ENCODE data around the gene TRMT6.

TRMT6 gene

DNA sequence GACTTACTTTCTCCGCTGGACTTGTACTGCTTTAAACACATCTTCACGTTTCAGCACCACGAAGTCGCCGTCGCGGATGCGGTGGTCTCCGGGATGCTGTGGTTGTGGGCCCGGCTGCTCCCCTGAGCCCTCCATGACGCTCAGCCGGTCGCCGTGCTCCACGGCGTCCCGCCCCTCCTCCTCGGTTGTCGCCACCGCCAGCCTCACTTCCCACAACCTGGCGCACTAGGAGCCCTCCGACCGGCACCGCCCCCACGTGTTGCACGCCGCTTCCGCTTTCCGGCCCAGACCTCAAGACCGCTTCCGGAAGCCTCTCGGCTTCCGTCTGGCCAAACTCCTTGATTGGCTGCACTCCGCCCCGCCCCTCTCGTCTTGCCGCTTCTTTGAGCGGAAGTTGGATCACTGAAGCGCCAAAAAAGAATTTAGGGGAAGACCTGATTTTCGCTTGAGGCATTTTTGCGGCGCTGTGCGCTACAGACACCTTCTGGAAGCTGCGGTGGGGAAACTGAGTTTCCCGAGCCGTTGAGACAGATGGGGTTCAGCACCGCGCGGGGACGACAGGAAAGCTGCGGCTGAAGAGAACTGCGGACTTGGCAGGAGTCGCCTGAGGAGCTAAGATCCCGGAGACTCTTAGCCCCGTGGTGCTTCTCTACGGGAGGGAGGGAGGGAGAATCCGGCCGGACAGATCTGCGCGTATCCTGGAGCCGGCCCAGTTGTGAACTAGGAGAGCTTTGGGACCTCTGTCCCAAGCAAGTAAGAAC is at the start of gene TRMT6, which contains the start of gene MCM8:
Gene TRMT6, minus strand, starts transcription at position 263 of the 761 bp plus-strand sequence. Its CDS starts 128 bp downstream, at position 135.
Gene MCM8, plus strand, starts transcription at position 382 of the 761 bp plus-strand sequence. CDS start 1,364 bp downstream, outside the sequence.
- peak; percentile 94 for DNase-seq (ENCODE audit: low read depth, low spot score)

GRCh38 chr20:5999783-6000182 is 49.5 kb upstream of the TRMT6 start:
- no peak for DNase-seq (ENCODE audit: low read depth, low spot score)

DNA sequence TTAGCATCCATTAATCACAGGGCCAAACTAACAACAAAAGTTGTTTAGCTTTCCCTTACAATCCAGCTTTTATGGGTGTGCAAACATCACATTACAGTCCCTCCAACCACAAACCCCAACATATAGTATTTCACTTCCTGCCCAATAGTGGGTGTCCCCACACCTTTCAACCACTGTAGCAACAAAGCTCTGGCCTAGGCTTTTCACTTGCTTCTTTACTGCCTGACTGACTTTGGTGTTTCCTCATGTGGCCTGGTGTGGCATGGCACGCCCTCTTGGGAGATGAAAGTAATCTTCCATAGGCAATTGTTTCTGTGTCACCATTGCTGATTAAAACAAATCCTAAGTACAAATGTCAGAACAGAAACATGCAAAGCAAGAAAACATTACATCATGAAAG is 46.4 kb upstream of the TRMT6 start:
- no peak for DNase-seq (ENCODE audit: low read depth, low spot score)

GRCh38 chr20:5991623-5992441 is 41.5 kb upstream of the TRMT6 start:
- DNase-seq (ENCODE audit: low read depth, low spot score): no peak

GRCh38 chr20:5990946-5991345 is 40.6 kb upstream of the TRMT6 start:
- DNase-seq (ENCODE audit: low read depth, low spot score): no peak

- DNase-seq (ENCODE audit: low read depth, low spot score): no peak
Observed at GRCh38 chr20:5989539-5989938, 39.2 kb upstream of the TRMT6 start.

GRCh38 chr20:5987383-5987782 is 37.0 kb upstream of the TRMT6 start:
- DNase-seq (ENCODE audit: low read depth, low spot score): no peak

GRCh38 chr20:5980720-5981538 is 30.6 kb upstream of the TRMT6 start:
- no peak for DNase-seq (ENCODE audit: low read depth, low spot score)

- no peak for DNase-seq (ENCODE audit: low read depth, low spot score)
Observed at GRCh38 chr20:5979801-5980200, 29.5 kb upstream of the TRMT6 start.

- no peak for DNase-seq (ENCODE audit: low read depth, low spot score)
Observed at GRCh38 chr20:5977975-5978374, 27.6 kb upstream of the TRMT6 start.

DNA sequence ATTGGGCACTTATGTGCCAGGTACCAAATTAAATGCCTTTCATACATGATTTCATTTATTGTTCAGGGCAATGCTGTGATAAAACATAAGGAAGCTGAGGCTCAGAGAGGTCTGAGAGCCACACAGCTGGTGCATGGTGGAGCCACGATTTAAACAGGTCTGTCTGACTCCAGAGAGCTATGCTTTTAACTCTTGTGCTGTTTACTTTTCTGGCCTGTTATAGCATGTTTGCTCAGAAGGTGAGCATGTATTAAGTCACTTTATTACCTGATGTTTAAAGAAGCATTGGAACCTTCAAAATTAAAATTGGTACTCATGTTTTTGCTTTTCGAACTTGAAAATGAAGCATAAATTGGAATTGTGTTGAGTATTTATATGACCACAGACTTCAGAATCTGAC is 26.9 kb upstream of the TRMT6 start:
- no peak for DNase-seq (ENCODE audit: low read depth, low spot score)

- no peak for DNase-seq (ENCODE audit: low read depth, low spot score)
Observed at GRCh38 chr20:5975778-5976177, 25.4 kb upstream of the TRMT6 start.

DNA sequence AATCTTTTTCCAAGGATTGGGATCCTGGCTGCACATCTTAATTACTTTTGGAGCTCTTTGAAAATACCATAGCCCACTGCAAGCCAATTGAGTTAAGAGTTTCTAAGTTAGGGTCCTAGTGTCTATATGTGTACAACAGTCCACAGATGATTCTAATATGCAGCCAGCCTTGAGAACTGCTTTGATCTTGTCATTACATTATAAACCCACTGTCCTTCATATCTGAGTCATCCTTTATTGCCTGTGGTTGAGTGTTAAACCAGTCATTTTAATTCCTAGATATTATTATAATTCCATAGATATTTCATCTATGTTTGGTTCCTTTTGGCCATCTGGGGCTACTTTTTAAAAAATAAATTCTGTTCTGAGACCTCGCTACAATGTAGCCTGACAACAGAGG is 24.2 kb upstream of the TRMT6 start:
- no peak for DNase-seq (ENCODE audit: low read depth, low spot score)

GRCh38 chr20:5973971-5974370 is 23.6 kb upstream of the TRMT6 start:
- no peak for DNase-seq (ENCODE audit: low read depth, low spot score)

DNA sequence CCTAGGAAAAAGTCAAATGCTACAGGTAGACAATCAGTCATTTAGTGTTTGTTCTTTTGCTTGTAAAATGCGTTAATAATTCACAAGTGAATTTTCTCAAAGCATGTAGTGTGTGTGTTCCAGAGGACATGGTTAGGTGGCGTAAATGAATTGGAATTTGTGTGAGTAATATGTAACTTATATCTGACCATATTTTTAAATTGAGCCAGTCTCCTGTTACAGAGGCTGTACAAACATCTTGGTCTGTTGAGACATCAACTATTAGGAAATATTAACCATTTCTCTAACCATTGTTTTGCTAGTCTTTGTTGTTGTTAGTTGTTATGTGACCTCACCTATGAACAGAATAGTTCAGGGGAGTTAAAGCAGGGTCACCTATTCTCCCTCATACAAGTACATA is 22.8 kb upstream of the TRMT6 start:
- no peak for DNase-seq (ENCODE audit: low read depth, low spot score)

DNA sequence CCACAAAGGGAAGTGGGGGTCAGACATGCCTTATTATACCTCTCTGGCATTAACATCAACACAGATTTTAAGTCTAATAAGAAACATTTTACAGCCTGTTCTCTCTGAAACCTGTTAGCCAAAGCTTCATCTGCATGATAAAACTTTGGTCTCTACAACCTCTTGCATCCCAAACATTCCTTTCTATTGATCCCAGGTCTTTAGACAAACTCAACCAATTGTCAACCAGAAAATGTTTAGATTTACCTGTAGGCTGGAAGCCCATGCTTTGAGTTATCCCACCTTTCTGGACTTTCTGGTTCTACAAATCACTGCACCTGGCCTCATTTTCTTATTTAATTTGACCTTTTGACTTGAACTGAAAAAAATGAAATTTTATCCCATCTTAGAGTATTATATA is 20.9 kb upstream of the TRMT6 start:
- no peak for DNase-seq (ENCODE audit: low read depth, low spot score)

- no peak for DNase-seq (ENCODE audit: low read depth, low spot score)
Observed at GRCh38 chr20:5970381-5970780, 20.0 kb upstream of the TRMT6 start.

GRCh38 chr20:5969940-5970339 is 19.6 kb upstream of the TRMT6 start:
- no peak for DNase-seq (ENCODE audit: low read depth, low spot score)

- no peak for DNase-seq (ENCODE audit: low read depth, low spot score)
Observed at GRCh38 chr20:5969348-5969935, 19.1 kb upstream of the TRMT6 start.

DNA sequence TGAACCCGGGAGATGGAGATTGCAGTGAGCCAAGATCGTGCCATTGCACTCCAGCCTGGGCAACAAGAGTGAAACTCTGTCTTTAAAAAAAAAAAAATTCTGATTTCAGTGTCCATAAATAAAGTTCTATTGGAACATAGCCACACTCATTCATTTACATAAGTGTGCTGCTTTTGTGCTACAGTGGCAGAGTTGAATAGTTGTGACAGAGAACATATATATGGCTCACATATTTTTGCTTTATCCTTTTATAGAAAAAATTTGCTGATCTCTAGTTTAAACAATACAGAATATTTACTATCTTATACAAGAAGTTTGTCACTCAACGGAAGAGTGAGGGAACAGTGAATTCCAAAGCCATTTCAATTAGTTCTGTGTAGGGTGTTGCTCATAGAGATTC is 18.1 kb upstream of the TRMT6 start:
- no peak for DNase-seq (ENCODE audit: low read depth, low spot score)

- no peak for DNase-seq (ENCODE audit: low read depth, low spot score)
Observed at GRCh38 chr20:5967469-5967868, 17.1 kb upstream of the TRMT6 start.

GRCh38 chr20:5949943-5950270 is 426 bp downstream of the TRMT6 start:
- DNase-seq (ENCODE audit: low read depth, low spot score): no peak

All from activated CD4-positive, CD25-positive, alpha-beta regulatory T cell treated with anti-CD3 and anti-CD28 coated beads, Interleukin-2, amount 50 U/mL, for 16 hours (primary cell).